K562 (cell line): ENCODE measurements around the gene TMEM179.

Experiments used
- BRD9 ChIP-seq: fragments of 450-650 bp; IDR thresholded peaks from 2 replicates; pipeline ENCODE4 v1.6.1; 2018; ENCODE audit warnings: low read depth; ENCODE audit not compliant: partially characterized antibody
- CBX1 ChIP-seq: sonication (generic); IDR thresholded peaks from 2 replicates; pipeline ENCODE4 v1.6.1; 2016; ENCODE audit warnings: antibody characterized with exemption, low read depth, mild to moderate bottlenecking
- POLR2A ChIP-seq: fragments of 450-650 bp; conservative IDR thresholded peaks from 2 replicates; pipeline ENCODE4 v1.6.1; 2016
- SIN3A ChIP-seq, 2 experiments: fragments of 150-350 bp in 1 of 2; IDR thresholded peaks; 2 replicates each; pipeline ENCODE4 v1.6.1; 2011 to 2016; ENCODE audit warnings: borderline replicate concordance in 2 of 2, low read depth in 2 of 2, low read length in 2 of 2, mild to moderate bottlenecking in 2 of 2, moderate library complexity in 2 of 2; ENCODE audit not compliant: control insufficient read depth in 1 of 2
- SMAD4 ChIP-seq: fragments of 250-450 bp; sonication (Bioruptor Pico); conservative IDR thresholded peaks from 2 replicates; pipeline ENCODE4 v1.8.0; 2021; ENCODE audit warnings: inconsistent platforms, mild to moderate bottlenecking, moderate library complexity
- TF ChIP-seq, protein P1 (sequence below), 2 experiments: fragments of 450-650 bp in 1 of 2; sonication (generic) in 1 of 2; formaldehyde crosslinking in 1 of 2; IDR thresholded peaks in 1 of 2; conservative IDR thresholded peaks in 1 of 2; 2 replicates each; pipeline versions ENCODE4 v1.6.1 to v1.8.1; 2016 to 2023; ENCODE audit warnings: mild to moderate bottlenecking in 2 of 2, moderate library complexity in 2 of 2, inconsistent platforms in 1 of 2, missing genetic modification reagents in 1 of 2
- TF ChIP-seq, protein P2 (sequence below), 3 experiments: IDR thresholded peaks in 2 of 3; conservative IDR thresholded peaks in 1 of 3; 2 replicates each; pipeline ENCODE4 v1.5.1; 2011 to 2012; ENCODE audit warnings: low read length in 3 of 3, mild to moderate bottlenecking in 3 of 3, control low read depth in 2 of 3, improper control_type of control experiment in 1 of 3, inconsistent platforms in 1 of 3, low read depth in 1 of 3, mixed read lengths in 1 of 3, moderate library complexity in 1 of 3; ENCODE audit not compliant: insufficient read depth in 2 of 3

DNA sequence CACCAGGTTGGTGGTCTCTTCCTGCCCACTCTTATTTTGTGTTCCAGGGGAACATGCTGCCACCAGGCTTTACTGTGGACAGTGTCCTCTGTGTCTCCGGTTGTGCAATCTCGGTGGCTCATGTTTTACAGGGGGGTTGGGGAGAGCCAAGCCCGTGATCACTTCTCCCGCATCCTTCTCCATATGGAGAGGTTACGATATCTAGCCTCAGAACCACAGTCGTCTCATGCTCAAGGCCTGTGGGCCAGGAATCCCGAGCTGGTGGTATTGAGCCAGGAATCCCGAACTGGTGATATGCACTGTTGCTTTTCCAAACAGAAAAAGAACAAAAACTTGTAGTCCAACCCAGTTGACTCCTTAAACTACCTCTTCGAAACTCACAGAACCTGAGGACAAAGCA is 47.8 kb upstream of the TMEM179 start:
- TF ChIP-seq BRD9 (no peak), SIN3A (IDR thresholded peaks at IDR 0.05; ENCODE audit: borderline replicate concordance in 2 of 2, control insufficient read depth in 1 of 2, low read depth in 2 of 2, low read length in 2 of 2) (no peak), POLR2A (no peak), SMAD4 (CRISPR knock-in tag) (no peak), CBX1 (no peak)
- TF ChIP-seq, protein P1, sequence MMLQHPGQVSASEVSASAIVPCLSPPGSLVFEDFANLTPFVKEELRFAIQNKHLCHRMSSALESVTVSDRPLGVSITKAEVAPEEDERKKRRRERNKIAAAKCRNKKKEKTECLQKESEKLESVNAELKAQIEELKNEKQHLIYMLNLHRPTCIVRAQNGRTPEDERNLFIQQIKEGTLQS (IDR thresholded peaks at IDR 0.05): no peak
- TF ChIP-seq, protein P1 (CRISPR knock-in tag; conservative IDR thresholded peaks at IDR 0.05): no peak
- TF ChIP-seq, protein P2, sequence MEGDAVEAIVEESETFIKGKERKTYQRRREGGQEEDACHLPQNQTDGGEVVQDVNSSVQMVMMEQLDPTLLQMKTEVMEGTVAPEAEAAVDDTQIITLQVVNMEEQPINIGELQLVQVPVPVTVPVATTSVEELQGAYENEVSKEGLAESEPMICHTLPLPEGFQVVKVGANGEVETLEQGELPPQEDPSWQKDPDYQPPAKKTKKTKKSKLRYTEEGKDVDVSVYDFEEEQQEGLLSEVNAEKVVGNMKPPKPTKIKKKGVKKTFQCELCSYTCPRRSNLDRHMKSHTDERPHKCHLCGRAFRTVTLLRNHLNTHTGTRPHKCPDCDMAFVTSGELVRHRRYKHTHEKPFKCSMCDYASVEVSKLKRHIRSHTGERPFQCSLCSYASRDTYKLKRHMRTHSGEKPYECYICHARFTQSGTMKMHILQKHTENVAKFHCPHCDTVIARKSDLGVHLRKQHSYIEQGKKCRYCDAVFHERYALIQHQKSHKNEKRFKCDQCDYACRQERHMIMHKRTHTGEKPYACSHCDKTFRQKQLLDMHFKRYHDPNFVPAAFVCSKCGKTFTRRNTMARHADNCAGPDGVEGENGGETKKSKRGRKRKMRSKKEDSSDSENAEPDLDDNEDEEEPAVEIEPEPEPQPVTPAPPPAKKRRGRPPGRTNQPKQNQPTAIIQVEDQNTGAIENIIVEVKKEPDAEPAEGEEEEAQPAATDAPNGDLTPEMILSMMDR (IDR thresholded peaks at IDR 0.05 in 2 of 3, conservative IDR thresholded peaks at IDR 0.05 in 1 of 3; ENCODE audit: insufficient read depth in 2 of 3, low read depth in 1 of 3, low read length in 3 of 3): no peak
